Ureter (tissue), 1 donor: ENCODE results near the gene ATP1B4. TPM values are rescaled to one million over a fixed set of nuclear protein-coding genes. Genes with fewer than 3 reads are reported as not detected.
"Not testable (repeated sequence)": the region's sequence is repeated elsewhere in the genome, so short reads cannot be mapped to it uniquely, and the experiment has no call there.

Experiments used
- DNase-seq: peaks from one replicate; pipeline ENCODE4 v3.0.0-alpha.2; 2020; ENCODE audit warnings: low spot score
- total RNA-seq: library from RNA; stranded (reverse); gene quantifications from one replicate; pipeline ENCODE4 v1.2.4, GENCODE V29; 2023
- donor health status: DM: yes; HTN: yes; CAD: no.

Gene ATP1B4
- not detected for total RNA-seq

GRCh38 chrX:120361764-120362305, at the start of gene ATP1B4:
TSS of gene ATP1B4 (plus strand) at chrX:120362089. CDS start at chrX:120362169, 80 bp downstream.
- DNase-seq, result no peak

GRCh38 chrX:120315776-120316175, 46.1 kb upstream of the ATP1B4 start:
- DNase-seq, result no peak

DNA sequence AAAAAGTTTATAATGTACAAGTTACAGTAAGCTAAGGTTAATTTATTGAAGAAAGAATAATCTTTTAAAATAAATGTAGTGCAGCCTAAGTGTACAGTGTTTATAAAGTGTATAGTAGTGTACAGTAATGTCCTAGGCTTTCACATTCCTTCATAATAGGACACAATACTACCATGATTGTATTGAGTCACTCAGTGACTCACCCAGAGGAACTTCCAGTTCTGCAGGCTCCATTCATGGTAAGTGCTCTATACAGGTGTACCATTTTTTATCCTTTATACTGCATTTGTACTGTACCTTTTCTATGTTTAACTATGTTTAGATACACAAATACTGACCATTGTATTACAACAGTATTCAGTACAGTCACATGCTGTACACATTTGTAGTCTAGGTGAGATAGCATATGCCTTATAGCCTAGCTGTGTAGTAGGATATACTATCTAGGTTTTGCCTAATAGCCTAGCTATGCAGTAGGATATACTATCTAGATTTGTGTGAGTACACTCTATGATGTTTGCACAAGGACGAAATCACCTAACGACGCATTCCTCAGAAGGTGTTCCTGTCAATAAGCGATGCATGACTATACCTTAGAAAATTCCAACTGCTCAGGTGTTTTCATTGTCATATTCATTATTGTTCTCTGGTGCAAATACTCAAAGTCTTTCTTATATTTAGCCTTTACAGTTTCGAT, 45.2 kb upstream of the ATP1B4 start:
- no peak for DNase-seq

DNA sequence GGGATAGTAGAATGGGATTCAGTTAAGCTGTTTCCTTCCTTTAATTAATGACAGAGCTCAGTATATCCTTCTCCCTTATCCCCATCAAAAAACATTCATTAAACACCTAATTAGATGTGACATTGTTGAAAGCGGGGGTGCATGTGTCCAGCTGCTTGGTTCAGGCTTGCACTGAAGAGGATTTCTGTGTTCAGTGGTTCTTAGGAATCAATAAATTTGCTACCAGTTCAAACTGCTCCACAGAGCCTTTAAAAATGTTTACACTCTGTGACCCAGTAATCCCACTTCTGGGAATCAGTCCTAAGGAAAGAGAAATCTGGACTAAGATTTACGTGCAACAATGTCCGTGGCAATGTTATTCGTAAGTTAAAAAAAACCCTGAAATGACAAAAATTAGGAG, 43.5 kb upstream of the ATP1B4 start:
- no peak for DNase-seq

DNA sequence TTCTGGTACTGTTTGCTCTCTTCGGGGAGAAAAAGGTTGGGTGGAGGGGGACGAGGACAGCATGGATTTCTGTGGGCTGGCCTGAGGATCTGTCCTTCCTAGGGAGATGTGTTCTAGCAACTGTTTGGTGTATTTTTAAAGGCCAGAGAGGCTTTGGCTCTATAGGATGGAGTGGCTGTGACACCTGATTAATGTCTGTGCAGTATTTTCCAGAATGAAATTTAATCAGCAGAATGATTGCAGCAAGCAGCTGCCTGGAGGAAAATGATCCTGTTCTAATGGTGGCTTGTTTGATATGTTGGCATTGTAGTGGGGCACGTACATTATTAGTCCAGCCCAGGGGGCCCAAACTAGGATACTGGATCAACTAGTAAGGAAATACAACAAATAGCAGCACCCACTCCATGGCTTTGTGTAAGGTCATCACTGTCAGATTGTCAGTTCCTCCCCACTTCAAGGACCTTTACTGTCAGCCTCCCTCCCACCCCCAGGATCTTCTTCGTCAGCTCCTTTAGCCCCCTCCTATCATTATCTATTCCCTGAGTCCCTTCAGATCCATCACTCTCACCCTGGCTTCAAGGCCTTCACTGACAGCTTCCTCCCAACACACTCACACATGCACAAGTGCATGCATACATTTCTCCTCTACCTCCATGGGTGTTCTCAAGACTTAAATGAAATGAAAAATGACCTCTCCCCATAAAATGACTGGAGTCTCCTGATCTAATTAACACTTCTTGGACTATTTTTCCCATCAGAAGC, 40.2 kb upstream of the ATP1B4 start:
- DNase-seq, result no peak

- no peak for DNase-seq
Observed at GRCh38 chrX:120331116-120331515, 30.8 kb upstream of the ATP1B4 start.

- no peak for DNase-seq
Observed at GRCh38 chrX:120332394-120332793, 29.5 kb upstream of the ATP1B4 start.

GRCh38 chrX:120334151-120334550, 27.7 kb upstream of the ATP1B4 start:
- no peak for DNase-seq

DNA sequence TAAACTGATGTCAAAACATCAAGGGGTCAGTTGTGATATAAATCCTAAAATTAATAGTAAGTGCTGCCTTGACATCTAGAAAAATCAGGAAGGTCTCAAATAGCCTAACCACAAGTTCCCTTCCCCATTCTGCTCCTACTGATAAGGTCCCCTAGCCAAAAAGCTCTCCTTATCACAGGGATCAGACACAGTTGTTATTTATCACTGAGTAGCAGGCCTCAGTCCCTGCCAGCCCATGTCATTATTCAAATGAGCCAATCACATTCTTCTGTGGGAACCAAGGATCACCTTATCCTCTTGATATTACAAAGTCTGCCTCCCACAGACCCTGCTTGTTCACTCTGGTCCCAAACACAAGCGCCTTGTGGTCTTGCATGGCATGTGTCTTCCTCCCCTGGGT, 27.3 kb upstream of the ATP1B4 start:
- no peak for DNase-seq

DNA sequence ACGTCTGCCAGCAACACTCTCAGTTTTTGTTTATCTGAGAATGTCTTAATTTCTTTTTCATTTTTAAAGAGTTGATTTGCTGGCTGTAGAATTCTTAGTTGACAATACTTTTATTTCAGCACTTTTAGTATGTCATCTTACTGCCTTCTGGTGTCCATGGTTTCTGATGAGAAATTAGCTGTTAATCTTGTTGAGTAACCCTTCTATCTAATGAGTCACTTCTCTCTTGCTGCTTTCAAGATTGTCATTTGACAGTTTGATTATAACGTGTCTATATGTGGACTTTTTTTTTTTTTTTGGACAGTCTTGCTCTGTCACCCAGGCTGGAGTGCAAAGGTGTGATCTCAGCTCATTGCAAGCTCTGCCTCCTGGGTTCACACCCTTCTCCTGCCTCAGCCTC, 26.6 kb upstream of the ATP1B4 start:
- no peak for DNase-seq

GRCh38 chrX:120336899-120337298, 25.0 kb upstream of the ATP1B4 start:
- no peak for DNase-seq

DNA sequence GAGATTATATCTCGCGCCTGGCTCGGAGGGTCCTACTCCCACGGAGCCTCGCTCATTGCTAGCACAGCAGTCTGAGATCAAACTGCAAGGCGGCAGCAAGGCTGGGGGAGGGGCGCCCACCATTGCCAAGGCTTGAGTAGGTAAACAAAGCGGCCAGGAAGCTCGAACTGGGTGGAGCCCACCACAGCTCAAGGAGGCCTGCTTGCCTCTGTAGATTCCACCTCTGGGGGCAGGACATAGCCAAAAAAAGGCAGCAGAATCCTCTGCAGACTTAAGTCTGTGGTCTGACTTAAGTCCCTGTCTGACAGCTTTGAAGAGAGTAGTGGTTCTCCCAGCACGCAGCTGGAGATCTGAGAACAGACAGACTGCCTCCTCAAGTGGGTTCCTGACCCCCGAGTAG, 17.3 kb upstream of the ATP1B4 start:
- not testable (repeated sequence) for DNase-seq

GRCh38 chrX:120350450-120351138, 11.3 kb upstream of the ATP1B4 start:
- DNase-seq, result no peak

GRCh38 chrX:120356084-120356483, 5.8 kb upstream of the ATP1B4 start:
- no peak for DNase-seq

DNA sequence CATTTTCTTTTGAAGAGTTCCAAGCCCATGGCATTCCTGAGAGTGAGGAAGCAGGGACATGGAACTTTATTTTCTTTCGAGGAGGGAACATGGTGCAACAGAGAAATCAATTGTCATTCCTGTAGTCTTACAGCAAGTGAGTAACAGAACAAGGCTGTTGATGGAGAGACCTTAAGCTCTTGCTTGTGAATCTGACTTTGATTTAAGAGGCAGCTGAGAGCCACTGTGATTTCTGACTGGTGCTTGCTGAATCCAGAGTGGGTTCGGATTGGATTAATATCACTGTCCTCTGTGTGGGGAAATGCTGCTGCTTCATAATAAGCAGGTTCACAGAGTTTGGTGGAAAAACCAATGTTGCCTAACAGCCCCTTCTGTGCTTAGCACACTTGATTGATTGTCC, 4.7 kb upstream of the ATP1B4 start:
- DNase-seq, result no peak

DNA sequence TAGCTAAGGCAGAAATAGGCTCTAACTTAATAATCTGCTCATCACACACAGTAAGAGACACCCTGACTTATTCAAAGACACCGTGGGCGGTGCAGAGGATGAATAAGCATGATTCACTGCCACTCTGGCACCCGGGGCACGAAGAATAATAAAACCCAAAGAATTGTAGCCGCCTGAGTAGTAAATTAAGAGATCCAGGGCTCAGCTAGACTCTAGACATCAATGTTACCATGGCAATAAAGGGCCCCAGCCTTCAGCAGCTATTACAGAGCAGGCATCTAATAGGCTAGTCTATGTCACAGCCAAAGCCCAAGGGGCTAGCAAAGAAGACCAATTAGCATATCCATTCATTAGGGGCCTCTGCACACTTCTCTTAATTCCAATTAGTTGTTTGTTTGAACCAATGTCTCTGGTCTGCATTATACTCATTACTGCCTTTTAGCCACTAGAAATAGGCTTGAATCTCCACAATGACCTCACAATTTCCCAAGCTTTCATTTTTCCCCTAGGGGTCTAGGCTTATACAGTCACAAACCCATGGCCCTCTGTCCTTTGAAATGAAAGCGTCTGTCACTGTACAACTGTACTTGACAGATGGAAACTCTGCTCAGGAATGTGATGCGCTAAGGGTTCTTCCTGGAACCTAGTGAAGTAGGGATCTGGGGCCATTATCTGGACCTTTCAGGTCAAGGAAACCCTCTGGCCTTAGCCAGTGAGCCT, 3.0 kb upstream of the ATP1B4 start:
- DNase-seq, result no peak

GRCh38 chrX:120365320-120365719, 3.4 kb downstream of the ATP1B4 start:
- peak; percentile 49 for DNase-seq

GRCh38 chrX:120365968-120366367, 4.1 kb downstream of the ATP1B4 start:
- no peak for DNase-seq

GRCh38 chrX:120366794-120367193, 4.9 kb downstream of the ATP1B4 start:
- DNase-seq, result no peak

DNA sequence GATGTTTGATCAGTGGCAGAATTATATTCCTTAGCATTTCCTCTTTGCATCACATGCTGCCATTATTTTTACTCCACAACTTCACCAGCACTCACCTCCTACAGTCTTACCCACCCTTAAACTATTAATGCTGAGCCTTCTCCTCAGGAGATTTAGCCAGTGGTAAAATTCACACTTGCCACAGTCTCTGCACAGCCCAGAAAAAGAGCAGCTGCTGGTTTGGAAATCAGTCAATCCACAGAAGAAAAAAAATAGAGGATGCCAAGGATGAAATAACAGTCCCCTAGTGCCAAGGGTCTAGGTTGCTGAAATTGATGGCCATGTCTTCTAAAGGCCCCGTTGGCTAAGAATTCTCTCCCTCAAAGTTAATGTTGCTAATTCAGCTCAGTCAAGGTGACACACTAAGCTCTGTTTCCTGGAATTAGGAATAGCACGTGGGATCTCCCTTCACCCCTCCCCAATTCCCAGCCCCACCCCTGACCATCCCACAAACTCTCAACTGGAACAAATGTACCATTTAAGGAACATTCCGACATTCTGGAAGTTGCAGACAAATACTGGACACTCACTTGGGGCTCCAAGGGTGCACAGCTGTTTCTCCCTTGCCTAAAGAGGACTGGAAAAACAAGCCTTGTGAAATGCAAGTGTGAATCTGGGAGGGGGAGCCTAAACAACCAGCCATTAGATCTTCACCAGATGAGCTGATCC, 5.7 kb downstream of the ATP1B4 start:
- DNase-seq, result no peak

DNA sequence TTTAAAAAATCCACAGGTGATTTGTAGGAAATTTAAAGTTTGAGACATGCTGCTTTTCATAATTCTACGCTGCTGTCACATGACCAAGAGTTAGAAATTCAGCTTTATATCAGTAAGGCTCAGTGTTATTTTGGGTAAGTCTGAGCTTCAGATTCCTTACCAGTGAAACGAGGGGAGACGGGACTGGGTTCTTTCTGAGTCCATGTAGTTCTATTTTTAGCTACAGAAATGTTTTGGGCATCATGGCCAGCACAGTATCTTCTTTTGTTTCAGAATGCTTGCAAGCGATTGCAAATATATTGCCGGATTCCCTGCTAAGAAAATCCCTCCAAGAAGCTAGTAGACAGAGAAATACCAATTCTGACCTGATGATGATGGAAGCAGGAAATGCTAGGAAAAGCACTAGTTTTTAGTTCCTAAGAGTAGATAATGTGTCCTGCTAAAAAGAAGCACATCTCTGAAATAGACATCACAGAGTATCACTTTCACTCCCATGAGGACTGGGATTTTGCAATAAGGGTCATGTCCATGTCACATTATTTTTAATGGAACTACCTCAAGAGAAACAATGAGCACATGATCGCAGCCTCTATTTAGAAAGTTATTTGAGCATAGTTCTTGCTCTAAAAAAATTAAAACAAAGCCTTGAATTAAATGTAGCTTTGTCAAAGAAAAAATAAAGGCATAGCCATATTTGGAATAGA, 10.9 kb downstream of the ATP1B4 start:
- DNase-seq, result no peak
